Measurements from ENCODE around the gene MFRP.

- TF ChIP-seq CTCF (IDR thresholded peaks at IDR 0.05) (no peak), POLR2A (IDR thresholded peaks at IDR 0.05) (no peak)
These were observed 28.0 kb downstream of the MFRP start for GRCh38 chr11:119318240-119319135.

All from thyroid gland (tissue), 4 donors.